ENCODE measurements around the gene SH2D2A. TPM values are rescaled to one million over a fixed set of nuclear protein-coding genes. Genes with fewer than 3 reads are reported as not detected.

The SH2D2A gene
- total RNA-seq, 1 experiment from 2014 or later = 4.9 TPM

DNA sequence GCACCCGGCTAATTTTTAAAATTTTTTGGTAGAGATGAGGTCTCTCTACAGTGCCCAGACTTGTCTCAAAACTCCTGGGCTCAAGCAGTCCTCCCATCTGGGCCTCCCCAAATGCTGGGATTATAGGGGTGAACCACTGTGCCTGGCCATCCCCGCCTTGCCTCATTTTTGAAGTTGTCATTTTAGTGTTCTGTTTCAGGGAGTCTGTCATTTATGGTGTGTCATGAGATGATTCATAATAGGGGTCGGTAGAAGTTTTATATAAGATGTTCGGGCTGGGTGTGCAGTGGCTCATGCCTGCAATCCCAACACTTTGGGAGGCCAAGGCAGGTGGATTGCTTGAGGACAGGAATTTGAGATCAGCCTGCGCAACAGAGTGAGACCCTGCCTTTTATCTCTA lies 40.8 kb downstream of the SH2D2A start:
- H3K4me1 Mint-ChIP-seq = peaks cover 6% of the 10 kb centered on the region
- ChIA-PET POLR2A (no interaction called here), CTCF (interaction anchor here (2.3 kb wide), 1 partner anchor 84 kb away, joined by 7 read pairs; the partner anchor contains the start of gene NTRK1)
- H3K27me3 Mint-ChIP-seq (ENCODE audit: low read depth) = no peaks in the 10 kb centered on the region
- DNase-seq (ENCODE audit: low spot score) (no peak), ATAC-seq (no peak)
- no peak overlapping the region for H3K4me3 Mint-ChIP-seq
- TF ChIP-seq, protein P1, sequence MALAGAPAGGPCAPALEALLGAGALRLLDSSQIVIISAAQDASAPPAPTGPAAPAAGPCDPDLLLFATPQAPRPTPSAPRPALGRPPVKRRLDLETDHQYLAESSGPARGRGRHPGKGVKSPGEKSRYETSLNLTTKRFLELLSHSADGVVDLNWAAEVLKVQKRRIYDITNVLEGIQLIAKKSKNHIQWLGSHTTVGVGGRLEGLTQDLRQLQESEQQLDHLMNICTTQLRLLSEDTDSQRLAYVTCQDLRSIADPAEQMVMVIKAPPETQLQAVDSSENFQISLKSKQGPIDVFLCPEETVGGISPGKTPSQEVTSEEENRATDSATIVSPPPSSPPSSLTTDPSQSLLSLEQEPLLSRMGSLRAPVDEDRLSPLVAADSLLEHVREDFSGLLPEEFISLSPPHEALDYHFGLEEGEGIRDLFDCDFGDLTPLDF (CRISPR knock-in tag; IDR thresholded peaks at IDR 0.05) = no peak
- TF ChIP-seq, protein P2, sequence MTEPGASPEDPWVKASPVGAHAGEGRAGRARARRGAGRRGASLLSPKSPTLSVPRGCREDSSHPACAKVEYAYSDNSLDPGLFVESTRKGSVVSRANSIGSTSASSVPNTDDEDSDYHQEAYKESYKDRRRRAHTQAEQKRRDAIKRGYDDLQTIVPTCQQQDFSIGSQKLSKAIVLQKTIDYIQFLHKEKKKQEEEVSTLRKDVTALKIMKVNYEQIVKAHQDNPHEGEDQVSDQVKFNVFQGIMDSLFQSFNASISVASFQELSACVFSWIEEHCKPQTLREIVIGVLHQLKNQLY (CRISPR knock-in tag; IDR thresholded peaks at IDR 0.05) = no peak
- TF ChIP-seq NFE2L1 (CRISPR knock-in tag; IDR thresholded peaks at IDR 0.05) (no peak), ATF3 (CRISPR knock-in tag; conservative IDR thresholded peaks at IDR 0.05) (no peak), ZBTB21 (CRISPR knock-in tag; IDR thresholded peaks at IDR 0.05; ENCODE audit: borderline replicate concordance) (no peak), JAZF1 (CRISPR knock-in tag; IDR thresholded peaks at IDR 0.05) (no peak), ZNF138 (CRISPR knock-in tag; conservative IDR thresholded peaks at IDR 0.05) (no peak), NR3C1 (CRISPR knock-in tag; conservative IDR thresholded peaks at IDR 0.05; ENCODE audit: low read depth) (no peak), ZNF121 (CRISPR knock-in tag; IDR thresholded peaks at IDR 0.05) (no peak), ZNF263 (CRISPR knock-in tag; IDR thresholded peaks at IDR 0.05; ENCODE audit: low read depth) (no peak), NR2C2 (CRISPR knock-in tag; IDR thresholded peaks at IDR 0.05) (no peak), CTCF (IDR thresholded peaks at IDR 0.05) (no peak)
- TF ChIP-seq, protein P3, sequence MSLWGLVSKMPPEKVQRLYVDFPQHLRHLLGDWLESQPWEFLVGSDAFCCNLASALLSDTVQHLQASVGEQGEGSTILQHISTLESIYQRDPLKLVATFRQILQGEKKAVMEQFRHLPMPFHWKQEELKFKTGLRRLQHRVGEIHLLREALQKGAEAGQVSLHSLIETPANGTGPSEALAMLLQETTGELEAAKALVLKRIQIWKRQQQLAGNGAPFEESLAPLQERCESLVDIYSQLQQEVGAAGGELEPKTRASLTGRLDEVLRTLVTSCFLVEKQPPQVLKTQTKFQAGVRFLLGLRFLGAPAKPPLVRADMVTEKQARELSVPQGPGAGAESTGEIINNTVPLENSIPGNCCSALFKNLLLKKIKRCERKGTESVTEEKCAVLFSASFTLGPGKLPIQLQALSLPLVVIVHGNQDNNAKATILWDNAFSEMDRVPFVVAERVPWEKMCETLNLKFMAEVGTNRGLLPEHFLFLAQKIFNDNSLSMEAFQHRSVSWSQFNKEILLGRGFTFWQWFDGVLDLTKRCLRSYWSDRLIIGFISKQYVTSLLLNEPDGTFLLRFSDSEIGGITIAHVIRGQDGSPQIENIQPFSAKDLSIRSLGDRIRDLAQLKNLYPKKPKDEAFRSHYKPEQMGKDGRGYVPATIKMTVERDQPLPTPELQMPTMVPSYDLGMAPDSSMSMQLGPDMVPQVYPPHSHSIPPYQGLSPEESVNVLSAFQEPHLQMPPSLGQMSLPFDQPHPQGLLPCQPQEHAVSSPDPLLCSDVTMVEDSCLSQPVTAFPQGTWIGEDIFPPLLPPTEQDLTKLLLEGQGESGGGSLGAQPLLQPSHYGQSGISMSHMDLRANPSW (CRISPR knock-in tag; conservative IDR thresholded peaks at IDR 0.05; ENCODE audit: low read depth) = no peak
- TF ChIP-seq, protein P4, sequence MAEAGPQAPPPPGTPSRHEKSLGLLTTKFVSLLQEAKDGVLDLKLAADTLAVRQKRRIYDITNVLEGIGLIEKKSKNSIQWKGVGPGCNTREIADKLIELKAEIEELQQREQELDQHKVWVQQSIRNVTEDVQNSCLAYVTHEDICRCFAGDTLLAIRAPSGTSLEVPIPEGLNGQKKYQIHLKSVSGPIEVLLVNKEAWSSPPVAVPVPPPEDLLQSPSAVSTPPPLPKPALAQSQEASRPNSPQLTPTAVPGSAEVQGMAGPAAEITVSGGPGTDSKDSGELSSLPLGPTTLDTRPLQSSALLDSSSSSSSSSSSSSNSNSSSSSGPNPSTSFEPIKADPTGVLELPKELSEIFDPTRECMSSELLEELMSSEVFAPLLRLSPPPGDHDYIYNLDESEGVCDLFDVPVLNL (CRISPR knock-in tag; IDR thresholded peaks at IDR 0.05; ENCODE audit: borderline replicate concordance, low read depth) = no peak
- TF ChIP-seq, protein P5, sequence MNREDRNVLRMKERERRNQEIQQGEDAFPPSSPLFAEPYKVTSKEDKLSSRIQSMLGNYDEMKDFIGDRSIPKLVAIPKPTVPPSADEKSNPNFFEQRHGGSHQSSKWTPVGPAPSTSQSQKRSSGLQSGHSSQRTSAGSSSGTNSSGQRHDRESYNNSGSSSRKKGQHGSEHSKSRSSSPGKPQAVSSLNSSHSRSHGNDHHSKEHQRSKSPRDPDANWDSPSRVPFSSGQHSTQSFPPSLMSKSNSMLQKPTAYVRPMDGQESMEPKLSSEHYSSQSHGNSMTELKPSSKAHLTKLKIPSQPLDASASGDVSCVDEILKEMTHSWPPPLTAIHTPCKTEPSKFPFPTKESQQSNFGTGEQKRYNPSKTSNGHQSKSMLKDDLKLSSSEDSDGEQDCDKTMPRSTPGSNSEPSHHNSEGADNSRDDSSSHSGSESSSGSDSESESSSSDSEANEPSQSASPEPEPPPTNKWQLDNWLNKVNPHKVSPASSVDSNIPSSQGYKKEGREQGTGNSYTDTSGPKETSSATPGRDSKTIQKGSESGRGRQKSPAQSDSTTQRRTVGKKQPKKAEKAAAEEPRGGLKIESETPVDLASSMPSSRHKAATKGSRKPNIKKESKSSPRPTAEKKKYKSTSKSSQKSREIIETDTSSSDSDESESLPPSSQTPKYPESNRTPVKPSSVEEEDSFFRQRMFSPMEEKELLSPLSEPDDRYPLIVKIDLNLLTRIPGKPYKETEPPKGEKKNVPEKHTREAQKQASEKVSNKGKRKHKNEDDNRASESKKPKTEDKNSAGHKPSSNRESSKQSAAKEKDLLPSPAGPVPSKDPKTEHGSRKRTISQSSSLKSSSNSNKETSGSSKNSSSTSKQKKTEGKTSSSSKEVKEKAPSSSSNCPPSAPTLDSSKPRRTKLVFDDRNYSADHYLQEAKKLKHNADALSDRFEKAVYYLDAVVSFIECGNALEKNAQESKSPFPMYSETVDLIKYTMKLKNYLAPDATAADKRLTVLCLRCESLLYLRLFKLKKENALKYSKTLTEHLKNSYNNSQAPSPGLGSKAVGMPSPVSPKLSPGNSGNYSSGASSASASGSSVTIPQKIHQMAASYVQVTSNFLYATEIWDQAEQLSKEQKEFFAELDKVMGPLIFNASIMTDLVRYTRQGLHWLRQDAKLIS (CRISPR knock-in tag; IDR thresholded peaks at IDR 0.05; ENCODE audit: borderline replicate concordance) = no peak
- H3K27ac Mint-ChIP-seq = peak overlapping the region; percentile 80
- H3K9me3 Mint-ChIP-seq = no peaks in the 10 kb centered on the region
- H3K36me3 Mint-ChIP-seq = peaks cover 13% of the 10 kb centered on the region

Measured in WTC11 (cell line).